Measurements from ENCODE around the gene STT3B.

STT3B gene

GRCh38 chr3:31531452-31531991, 1.2 kb upstream of the STT3B start:
- Histone ChIP-seq H3K14ac (ENCODE audit: low read length) (peak overlapping the region; percentile 96), H3K9ac (ENCODE audit: low read length) (peak overlapping the region; percentile 83), H3K79me2 (ENCODE audit: control insufficient read depth, insufficient read depth, low read length, poor library complexity) (peaks cover 14% of the 10 kb centered on the region), H3K4me3 (ENCODE audit: low read depth, low read length) (peak overlapping the region; percentile 81), H4K8ac (ENCODE audit: low read depth, low read length) (peak overlapping the region; percentile 90), H3K23ac (ENCODE audit: low read length) (no peak overlapping the region), H3K4me1 (ENCODE audit: control insufficient read depth in 1 of 2, insufficient read depth in 2 of 2, low read length in 2 of 2) (no peaks in the 10 kb centered on the region), H3K36me3 (ENCODE audit: control insufficient read depth in 1 of 2, insufficient read depth in 2 of 2, low read length in 2 of 2) (no peaks in the 10 kb centered on the region), H2AFZ (ENCODE audit: insufficient read depth, low read length, poor library complexity) (peak overlapping the region; percentile 66), H2BK12ac (ENCODE audit: low read length) (no peak overlapping the region), H2BK5ac (ENCODE audit: low read depth, low read length, poor library complexity) (peak overlapping the region; percentile 93), H3K4me2 (ENCODE audit: low read length) (peak overlapping the region; percentile 72), H3K27me3 (ENCODE audit: insufficient read depth, low read length) (no peaks in the 10 kb centered on the region), H3K4ac (ENCODE audit: low read depth, low read length) (no peak overlapping the region), H3K9me3 (ENCODE audit: insufficient read depth, low read depth, low read length) (no peaks in the 10 kb centered on the region), H3K27ac (ENCODE audit: low read depth, low read length) (peak overlapping the region; percentile 98), H3K79me1 (ENCODE audit: low read length) (peaks cover 20% of the 10 kb centered on the region), H2BK120ac (ENCODE audit: insufficient read depth, low read length, poor library complexity) (peak overlapping the region; percentile 91), H4K91ac (ENCODE audit: low read depth, low read length) (peak overlapping the region; percentile 92), H3K18ac (ENCODE audit: low read length) (peak overlapping the region; percentile 85), H4K12ac (ENCODE audit: low read depth, low read length) (peak overlapping the region; percentile 25), H2AK5ac (ENCODE audit: low read length) (no peak overlapping the region)
- no peak for DNase-seq
- no CpG with 5 or more reads among the region's 31 CpGs for WGBS (ENCODE audit: extremely low coverage, insufficient coverage, insufficient read length)

GRCh38 chr3:31531992-31532586, 636 bp upstream of the STT3B start:
- Histone ChIP-seq H2AFZ (ENCODE audit: insufficient read depth, low read length, poor library complexity) (peak overlapping the region; percentile 66), H2BK120ac (ENCODE audit: insufficient read depth, low read length, poor library complexity) (peak overlapping the region; percentile 91), H3K4me1 (ENCODE audit: control insufficient read depth in 1 of 2, insufficient read depth in 2 of 2, low read length in 2 of 2) (peaks cover 0 to under 1% of the 10 kb centered on the region in 2 experiments), H3K79me2 (ENCODE audit: control insufficient read depth, insufficient read depth, low read length, poor library complexity) (peaks cover 14% of the 10 kb centered on the region), H2BK5ac (ENCODE audit: low read depth, low read length, poor library complexity) (peak overlapping the region; percentile 93), H3K23ac (ENCODE audit: low read length) (no peak overlapping the region), H3K14ac (ENCODE audit: low read length) (peak overlapping the region; percentile 96), H2BK12ac (ENCODE audit: low read length) (no peak overlapping the region), H3K27me3 (ENCODE audit: insufficient read depth, low read length) (no peaks in the 10 kb centered on the region), H4K8ac (ENCODE audit: low read depth, low read length) (peak overlapping the region; percentile 90), H3K4ac (ENCODE audit: low read depth, low read length) (no peak overlapping the region), H3K9me3 (ENCODE audit: insufficient read depth, low read depth, low read length) (no peaks in the 10 kb centered on the region), H4K12ac (ENCODE audit: low read depth, low read length) (peak overlapping the region; percentile 25), H3K4me3 (ENCODE audit: low read depth, low read length) (peak overlapping the region; percentile 89), H3K36me3 (ENCODE audit: control insufficient read depth in 1 of 2, insufficient read depth in 2 of 2, low read length in 2 of 2) (no peaks in the 10 kb centered on the region), H2AK5ac (ENCODE audit: low read length) (no peak overlapping the region), H3K79me1 (ENCODE audit: low read length) (peaks cover 20% of the 10 kb centered on the region), H3K9ac (ENCODE audit: low read length) (peak overlapping the region; percentile 83), H3K27ac (ENCODE audit: low read depth, low read length) (peak overlapping the region; percentile 98), H3K4me2 (ENCODE audit: low read length) (peak overlapping the region; percentile 72), H3K18ac (ENCODE audit: low read length) (peak overlapping the region; percentile 85), H4K91ac (ENCODE audit: low read depth, low read length) (peak overlapping the region; percentile 92)
- WGBS (ENCODE audit: extremely low coverage, insufficient coverage, insufficient read length): no CpG with 5 or more reads among the region's 73 CpGs
- peak; percentile 99 to 100 for DNase-seq

- H3K27ac ChIP-seq (ENCODE audit: low read depth, low read length): peak overlapping the region; percentile 97
- H3K79me1 ChIP-seq (ENCODE audit: low read length): peaks cover 20% of the 10 kb centered on the region
- H3K4me2 ChIP-seq (ENCODE audit: low read length): peak overlapping the region; percentile 89
- H4K91ac ChIP-seq (ENCODE audit: low read depth, low read length): peak overlapping the region; percentile 79
- H2BK12ac ChIP-seq (ENCODE audit: low read length): peak overlapping the region; percentile 23
- no peaks in the 10 kb centered on the region for H3K27me3 ChIP-seq (ENCODE audit: insufficient read depth, low read length)
- H2BK5ac ChIP-seq (ENCODE audit: low read depth, low read length, poor library complexity): peak overlapping the region; percentile 89
- H2AFZ ChIP-seq (ENCODE audit: insufficient read depth, low read length, poor library complexity): peak overlapping the region; percentile 62
- peak overlapping the region; percentile 13 for H4K8ac ChIP-seq (ENCODE audit: low read depth, low read length)
- H3K9ac ChIP-seq (ENCODE audit: low read length): peak overlapping the region; percentile 98
- peak overlapping the region; percentile 69 for H3K14ac ChIP-seq (ENCODE audit: low read length)
- peak; percentile 18 to 52 for DNase-seq
- H3K79me2 ChIP-seq (ENCODE audit: control insufficient read depth, insufficient read depth, low read length, poor library complexity): peaks cover 16% of the 10 kb centered on the region
- peak overlapping the region; percentile 27 for H4K12ac ChIP-seq (ENCODE audit: low read depth, low read length)
- peaks cover 0 to 2% of the 10 kb centered on the region in 2 experiments for H3K4me1 ChIP-seq (ENCODE audit: control insufficient read depth in 1 of 2, insufficient read depth in 2 of 2, low read length in 2 of 2)
- H3K9me3 ChIP-seq (ENCODE audit: insufficient read depth, low read depth, low read length): no peaks in the 10 kb centered on the region
- no CpG with 5 or more reads among the region's 81 CpGs for WGBS (ENCODE audit: extremely low coverage, insufficient coverage, insufficient read length)
- H2BK120ac ChIP-seq (ENCODE audit: insufficient read depth, low read length, poor library complexity): peak overlapping the region; percentile 70
- peak overlapping the region; percentile 89 for H3K4me3 ChIP-seq (ENCODE audit: low read depth, low read length)
- no peaks in the 10 kb centered on the region for H3K36me3 ChIP-seq (ENCODE audit: control insufficient read depth in 1 of 2, insufficient read depth in 2 of 2, low read length in 2 of 2)
- peak overlapping the region; percentile 7 for H2AK5ac ChIP-seq (ENCODE audit: low read length)
- no peak overlapping the region for H3K23ac ChIP-seq (ENCODE audit: low read length)
- H3K18ac ChIP-seq (ENCODE audit: low read length): peak overlapping the region; percentile 73
- H3K4ac ChIP-seq (ENCODE audit: low read depth, low read length): peak overlapping the region; percentile 97
These were observed 692 bp downstream of the STT3B start for GRCh38 chr3:31533169-31534064.

GRCh38 chr3:31534065-31534425, 1.3 kb downstream of the STT3B start:
- Histone ChIP-seq H4K12ac (ENCODE audit: low read depth, low read length) (no peak overlapping the region), H2BK12ac (ENCODE audit: low read length) (no peak overlapping the region), H2BK120ac (ENCODE audit: insufficient read depth, low read length, poor library complexity) (no peak overlapping the region), H3K27me3 (ENCODE audit: insufficient read depth, low read length) (no peaks in the 10 kb centered on the region), H3K18ac (ENCODE audit: low read length) (no peak overlapping the region), H3K4me2 (ENCODE audit: low read length) (peak overlapping the region; percentile 89), H3K79me2 (ENCODE audit: control insufficient read depth, insufficient read depth, low read length, poor library complexity) (peaks cover 16% of the 10 kb centered on the region), H3K23ac (ENCODE audit: low read length) (no peak overlapping the region), H3K27ac (ENCODE audit: low read depth, low read length) (no peak overlapping the region), H3K4me3 (ENCODE audit: low read depth, low read length) (peak overlapping the region; percentile 62), H2AFZ (ENCODE audit: insufficient read depth, low read length, poor library complexity) (no peak overlapping the region), H3K14ac (ENCODE audit: low read length) (no peak overlapping the region), H4K91ac (ENCODE audit: low read depth, low read length) (no peak overlapping the region), H3K4me1 (ENCODE audit: control insufficient read depth in 1 of 2, insufficient read depth in 2 of 2, low read length in 2 of 2) (peaks cover 0 to 2% of the 10 kb centered on the region in 2 experiments), H4K8ac (ENCODE audit: low read depth, low read length) (no peak overlapping the region), H2AK5ac (ENCODE audit: low read length) (no peak overlapping the region), H2BK5ac (ENCODE audit: low read depth, low read length, poor library complexity) (no peak overlapping the region), H3K9ac (ENCODE audit: low read length) (peak overlapping the region; percentile 31), H3K4ac (ENCODE audit: low read depth, low read length) (peak overlapping the region; percentile 87), H3K79me1 (ENCODE audit: low read length) (peaks cover 20% of the 10 kb centered on the region), H3K36me3 (ENCODE audit: control insufficient read depth in 1 of 2, insufficient read depth in 2 of 2, low read length in 2 of 2) (no peaks in the 10 kb centered on the region), H3K9me3 (ENCODE audit: insufficient read depth, low read depth, low read length) (no peaks in the 10 kb centered on the region)
- DNase-seq: peak in 1 of 2 donors; percentile 35
- WGBS (ENCODE audit: extremely low coverage, insufficient coverage, insufficient read length): no CpG with 5 or more reads among the region's 5 CpGs
